GM21390 (cell line): ENCODE data around the gene RB1.

Experiments
- ATAC-seq: cut with Tn5 transposase; IDR thresholded peaks from one replicate; pipeline ENCODE4 v1.9.1; 2021; ENCODE audit not compliant: unreplicated experiment

The RB1 gene

GRCh38 chr13:48518083-48518482 is 214.5 kb downstream of the RB1 start:
- no peak for ATAC-seq

DNA sequence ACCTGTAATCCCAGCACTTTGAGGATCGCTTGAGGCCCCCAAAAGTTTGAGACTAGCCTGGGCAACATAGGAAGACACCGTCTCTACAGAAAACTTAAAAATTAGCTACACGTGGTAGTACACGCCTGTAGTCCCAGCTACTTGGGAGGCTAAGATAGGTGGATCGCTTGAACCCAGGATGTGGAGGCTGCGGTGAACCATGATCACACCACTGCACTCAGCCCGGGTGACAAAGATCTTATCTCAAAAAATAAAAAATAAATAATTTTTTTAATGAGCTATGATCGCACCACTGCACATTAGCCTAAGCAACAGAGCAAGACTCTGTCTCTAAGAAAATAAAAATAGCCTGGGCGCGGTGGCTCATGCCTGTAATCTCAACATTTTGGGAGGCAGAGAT is 222.7 kb downstream of the RB1 start:
- ATAC-seq, result no peak

GRCh38 chr13:48527955-48528354 is 224.4 kb downstream of the RB1 start:
- no peak for ATAC-seq

GRCh38 chr13:48528720-48529119 is 225.2 kb downstream of the RB1 start:
- ATAC-seq, result peak; percentile 17

GRCh38 chr13:48530833-48531232 is 227.3 kb downstream of the RB1 start:
- no peak for ATAC-seq
